ENCODE results near the gene ZNF316. TPM values are rescaled to one million over a fixed set of nuclear protein-coding genes. Genes with fewer than 3 reads are reported as not detected.
A peak's percentile ranks its signal among the peaks of the same experiment; 100 is the strongest.
"Not testable (repeated sequence)": the region's sequence is repeated elsewhere in the genome, so short reads cannot be mapped to it uniquely, and the experiment has no call there.

Gene ZNF316
- total RNA-seq, 2 experiments from 2014 or later: 17.7 to 18.8 TPM

GRCh38 chr7:6655636-6656385, 18.7 kb downstream of the ZNF316 start:
- ChIA-PET POLR2A (interaction anchor here (0.7 to 0.9 kb wide), 2 partner anchors 65 to 176 kb away, joined by 3 read pairs; partner anchors contain the start of gene INTS15), CTCF (no interaction called here)
- no peak for TF ChIP-seq CTCF (IDR thresholded peaks at IDR 0.05)
- intact Hi-C loops (cut with micrococcal nuclease): no loop called here
- H3K4me1 Mint-ChIP-seq (ENCODE audit: low read depth): peaks cover 12% of the 10 kb centered on the region
- H3K27me3 Mint-ChIP-seq: no peaks in the 10 kb centered on the region
- DNase-seq: no peak
- H3K36me3 Mint-ChIP-seq (ENCODE audit: low read depth): peaks cover 23% of the 10 kb centered on the region
- H3K9me3 Mint-ChIP-seq: peaks cover 3% of the 10 kb centered on the region
- H3K4me3 Mint-ChIP-seq: no peak overlapping the region
- H3K27ac Mint-ChIP-seq: no peak overlapping the region
- no peak for ATAC-seq

- DNase-seq (no peak), ATAC-seq (no peak)
- ChIA-PET CTCF (no interaction called here), POLR2A (no interaction called here)
- Mint-ChIP-seq H3K4me3 (no peak overlapping the region), H3K27me3 (no peaks in the 10 kb centered on the region), H3K36me3 (ENCODE audit: low read depth) (peaks cover 18% of the 10 kb centered on the region), H3K9me3 (no peaks in the 10 kb centered on the region), H3K4me1 (ENCODE audit: low read depth) (peaks cover 12% of the 10 kb centered on the region), H3K27ac (no peak overlapping the region)
- intact Hi-C loops (cut with micrococcal nuclease): no loop called here
- no peak for TF ChIP-seq CTCF (IDR thresholded peaks at IDR 0.05)
Measured at GRCh38 chr7:6656413-6656812, 19.3 kb downstream of the ZNF316 start.

GRCh38 chr7:6658618-6659345, 21.7 kb downstream of the ZNF316 start:
- POLR2A ChIA-PET: interaction anchor here (2.7 kb wide), 1 partner anchor 8 kb away, joined by 6 read pairs; no protein-coding TSS in a partner anchor
- CTCF ChIA-PET: interaction anchor here (1.0 kb wide), 1 partner anchor 77 kb away, joined by 3 read pairs; no protein-coding TSS in a partner anchor
- Mint-ChIP-seq H3K4me3 (no peak overlapping the region), H3K4me1 (ENCODE audit: low read depth) (peaks cover 12% of the 10 kb centered on the region), H3K27me3 (no peaks in the 10 kb centered on the region), H3K36me3 (ENCODE audit: low read depth) (peaks cover 9% of the 10 kb centered on the region), H3K27ac (no peak overlapping the region), H3K9me3 (no peaks in the 10 kb centered on the region)
- DNase-seq: peak; percentile 37
- intact Hi-C loops (cut with micrococcal nuclease): no loop called here
- TF ChIP-seq CTCF (IDR thresholded peaks at IDR 0.05): no peak
- ATAC-seq: peak; percentile 90

GRCh38 chr7:6670851-6671250, 33.7 kb downstream of the ZNF316 start:
- POLR2A ChIA-PET; DNase-seq; H3K27me3 Mint-ChIP-seq; intact Hi-C loops (cut with micrococcal nuclease); H3K4me1 Mint-ChIP-seq (ENCODE audit: low read depth); CTCF ChIA-PET; H3K27ac Mint-ChIP-seq; ATAC-seq; H3K4me3 Mint-ChIP-seq: not testable (repeated sequence)
- Mint-ChIP-seq H3K9me3 (peaks cover 47% of the 10 kb centered on the region), H3K36me3 (ENCODE audit: low read depth) (peaks cover 46% of the 10 kb centered on the region)

GRCh38 chr7:6675807-6676405, 38.8 kb downstream of the ZNF316 start:
- CTCF ChIA-PET: no interaction called here
- POLR2A ChIA-PET: no interaction called here

More at GRCh38 chr7:6675807-6676405, 38.8 kb downstream of the ZNF316 start:
- Mint-ChIP-seq H3K9me3 (peaks cover 65% of the 10 kb centered on the region), H3K27ac (no peak overlapping the region), H3K4me1 (ENCODE audit: low read depth) (no peaks in the 10 kb centered on the region), H3K4me3 (no peak overlapping the region), H3K36me3 (ENCODE audit: low read depth) (peaks cover 24% of the 10 kb centered on the region), H3K27me3 (no peaks in the 10 kb centered on the region)
- no peak for DNase-seq
- intact Hi-C loops (cut with micrococcal nuclease): no loop called here
- TF ChIP-seq CTCF (IDR thresholded peaks at IDR 0.05): no peak
- ATAC-seq: no peak

Data from activated CD8-positive, alpha-beta T cell treated with anti-CD3 and anti-CD28 coated beads for 36 hours (primary cell).